ENCODE results near the gene CHRDL2.

CHRDL2 gene

DNA sequence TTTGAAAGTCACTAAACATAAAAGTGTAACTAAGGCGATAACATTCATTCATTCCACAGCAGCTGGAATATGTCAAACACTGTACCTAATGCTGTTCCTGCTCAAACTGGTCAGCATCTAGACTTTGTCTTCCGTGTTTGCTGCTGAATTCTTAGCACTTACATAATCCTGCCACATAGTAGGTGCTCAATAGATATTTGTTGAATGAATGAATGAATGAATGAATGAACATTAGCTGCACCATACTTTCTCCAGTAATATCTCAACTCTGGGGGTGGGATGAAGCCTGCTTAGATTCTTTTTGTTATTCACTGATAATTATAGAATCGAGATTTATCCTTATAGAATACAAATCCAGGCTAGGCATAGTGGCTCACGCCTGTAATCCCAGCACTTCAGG lies 10.8 kb upstream of the CHRDL2 start:
- TF ChIP-seq, protein P1, sequence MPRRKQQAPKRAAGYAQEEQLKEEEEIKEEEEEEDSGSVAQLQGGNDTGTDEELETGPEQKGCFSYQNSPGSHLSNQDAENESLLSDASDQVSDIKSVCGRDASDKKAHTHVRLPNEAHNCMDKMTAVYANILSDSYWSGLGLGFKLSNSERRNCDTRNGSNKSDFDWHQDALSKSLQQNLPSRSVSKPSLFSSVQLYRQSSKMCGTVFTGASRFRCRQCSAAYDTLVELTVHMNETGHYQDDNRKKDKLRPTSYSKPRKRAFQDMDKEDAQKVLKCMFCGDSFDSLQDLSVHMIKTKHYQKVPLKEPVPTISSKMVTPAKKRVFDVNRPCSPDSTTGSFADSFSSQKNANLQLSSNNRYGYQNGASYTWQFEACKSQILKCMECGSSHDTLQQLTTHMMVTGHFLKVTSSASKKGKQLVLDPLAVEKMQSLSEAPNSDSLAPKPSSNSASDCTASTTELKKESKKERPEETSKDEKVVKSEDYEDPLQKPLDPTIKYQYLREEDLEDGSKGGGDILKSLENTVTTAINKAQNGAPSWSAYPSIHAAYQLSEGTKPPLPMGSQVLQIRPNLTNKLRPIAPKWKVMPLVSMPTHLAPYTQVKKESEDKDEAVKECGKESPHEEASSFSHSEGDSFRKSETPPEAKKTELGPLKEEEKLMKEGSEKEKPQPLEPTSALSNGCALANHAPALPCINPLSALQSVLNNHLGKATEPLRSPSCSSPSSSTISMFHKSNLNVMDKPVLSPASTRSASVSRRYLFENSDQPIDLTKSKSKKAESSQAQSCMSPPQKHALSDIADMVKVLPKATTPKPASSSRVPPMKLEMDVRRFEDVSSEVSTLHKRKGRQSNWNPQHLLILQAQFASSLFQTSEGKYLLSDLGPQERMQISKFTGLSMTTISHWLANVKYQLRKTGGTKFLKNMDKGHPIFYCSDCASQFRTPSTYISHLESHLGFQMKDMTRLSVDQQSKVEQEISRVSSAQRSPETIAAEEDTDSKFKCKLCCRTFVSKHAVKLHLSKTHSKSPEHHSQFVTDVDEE (CRISPR knock-in tag; IDR thresholded peaks at IDR 0.05): no peak
- no peak for TF ChIP-seq ZFP3 (CRISPR knock-in tag; IDR thresholded peaks at IDR 0.05)

DNA sequence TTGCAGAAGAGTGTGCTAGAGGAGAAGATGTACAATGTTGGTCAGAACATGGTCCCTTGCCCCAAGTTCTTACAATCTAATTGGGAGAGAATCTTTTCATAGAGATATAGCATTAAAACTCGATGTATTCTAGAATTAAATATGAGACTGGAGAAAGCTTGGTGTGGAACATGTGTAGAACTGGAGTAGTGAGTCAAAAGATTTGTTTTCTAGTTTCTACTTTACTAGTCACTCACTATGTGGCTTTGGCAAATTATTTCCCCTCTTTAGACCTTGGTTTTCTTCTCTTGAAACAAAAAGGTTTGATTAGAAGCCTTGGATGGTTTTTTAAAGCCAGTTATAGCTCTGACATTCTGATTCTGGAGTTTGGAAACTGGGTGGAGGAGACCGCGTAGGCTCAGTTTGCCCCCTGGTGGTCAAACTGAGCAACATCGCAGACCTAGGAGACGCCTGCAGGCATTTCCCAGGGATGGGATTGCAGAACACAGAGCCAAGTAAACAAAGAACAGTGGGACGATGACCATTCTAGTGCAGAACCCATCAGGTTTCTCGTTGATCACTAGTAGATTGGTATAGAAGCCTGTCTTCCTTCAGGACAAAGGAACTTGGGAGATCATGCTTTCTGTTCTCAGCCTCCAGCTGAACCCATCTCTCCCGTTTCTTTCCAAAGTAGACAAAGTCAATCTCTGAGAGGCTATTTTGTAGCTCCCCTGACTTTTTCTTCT lies 8.5 kb upstream of the CHRDL2 start:
- ATAC-seq: peak; percentile 88
- TF ChIP-seq TOX (CRISPR knock-in tag; IDR thresholded peaks at IDR 0.05; ENCODE audit: borderline replicate concordance) (no peak), OSR1 (CRISPR knock-in tag; IDR thresholded peaks at IDR 0.05) (no peak), BACH2 (CRISPR knock-in tag; IDR thresholded peaks at IDR 0.05; ENCODE audit: borderline replicate concordance) (no peak)
- TF ChIP-seq, protein P2, sequence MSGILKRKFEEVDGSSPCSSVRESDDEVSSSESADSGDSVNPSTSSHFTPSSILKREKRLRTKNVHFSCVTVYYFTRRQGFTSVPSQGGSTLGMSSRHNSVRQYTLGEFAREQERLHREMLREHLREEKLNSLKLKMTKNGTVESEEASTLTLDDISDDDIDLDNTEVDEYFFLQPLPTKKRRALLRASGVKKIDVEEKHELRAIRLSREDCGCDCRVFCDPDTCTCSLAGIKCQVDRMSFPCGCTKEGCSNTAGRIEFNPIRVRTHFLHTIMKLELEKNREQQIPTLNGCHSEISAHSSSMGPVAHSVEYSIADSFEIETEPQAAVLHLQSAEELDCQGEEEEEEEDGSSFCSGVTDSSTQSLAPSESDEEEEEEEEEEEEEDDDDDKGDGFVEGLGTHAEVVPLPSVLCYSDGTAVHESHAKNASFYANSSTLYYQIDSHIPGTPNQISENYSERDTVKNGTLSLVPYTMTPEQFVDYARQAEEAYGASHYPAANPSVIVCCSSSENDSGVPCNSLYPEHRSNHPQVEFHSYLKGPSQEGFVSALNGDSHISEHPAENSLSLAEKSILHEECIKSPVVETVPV (CRISPR knock-in tag; IDR thresholded peaks at IDR 0.05): no peak
- TF ChIP-seq, protein P3, sequence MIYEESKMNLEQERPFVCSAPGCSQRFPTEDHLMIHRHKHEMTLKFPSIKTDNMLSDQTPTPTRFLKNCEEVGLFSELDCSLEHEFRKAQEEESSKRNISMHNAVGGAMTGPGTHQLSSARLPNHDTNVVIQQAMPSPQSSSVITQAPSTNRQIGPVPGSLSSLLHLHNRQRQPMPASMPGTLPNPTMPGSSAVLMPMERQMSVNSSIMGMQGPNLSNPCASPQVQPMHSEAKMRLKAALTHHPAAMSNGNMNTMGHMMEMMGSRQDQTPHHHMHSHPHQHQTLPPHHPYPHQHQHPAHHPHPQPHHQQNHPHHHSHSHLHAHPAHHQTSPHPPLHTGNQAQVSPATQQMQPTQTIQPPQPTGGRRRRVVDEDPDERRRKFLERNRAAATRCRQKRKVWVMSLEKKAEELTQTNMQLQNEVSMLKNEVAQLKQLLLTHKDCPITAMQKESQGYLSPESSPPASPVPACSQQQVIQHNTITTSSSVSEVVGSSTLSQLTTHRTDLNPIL (CRISPR knock-in tag; IDR thresholded peaks at IDR 0.05; ENCODE audit: low read depth): no peak

More for the DNA sequence above, 10.8 kb upstream of the CHRDL2 start:
- no peak for ATAC-seq

DNA sequence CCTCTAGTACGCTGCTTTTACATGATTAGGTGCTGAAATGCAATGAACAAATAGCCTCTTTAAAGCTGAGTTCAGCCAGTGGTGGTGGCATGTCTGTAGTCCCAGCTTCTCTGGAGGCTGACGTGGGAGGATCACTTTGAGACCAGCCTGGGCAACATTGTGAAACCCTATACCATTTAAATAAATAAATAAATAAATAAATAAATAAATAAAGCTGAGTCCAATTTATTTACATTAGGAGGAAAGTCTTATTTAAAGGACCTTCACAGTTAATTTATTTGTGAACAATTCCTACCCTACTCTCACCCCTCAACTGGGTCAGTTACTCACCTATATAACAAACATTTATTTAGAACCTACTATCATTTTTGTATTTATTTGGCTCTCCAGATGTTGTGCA lies 4.8 kb upstream of the CHRDL2 start:
- TF ChIP-seq, protein P2 (CRISPR knock-in tag; IDR thresholded peaks at IDR 0.05): no peak
- TF ChIP-seq RARB (CRISPR knock-in tag; IDR thresholded peaks at IDR 0.05): no peak
- no peak for ATAC-seq

DNA sequence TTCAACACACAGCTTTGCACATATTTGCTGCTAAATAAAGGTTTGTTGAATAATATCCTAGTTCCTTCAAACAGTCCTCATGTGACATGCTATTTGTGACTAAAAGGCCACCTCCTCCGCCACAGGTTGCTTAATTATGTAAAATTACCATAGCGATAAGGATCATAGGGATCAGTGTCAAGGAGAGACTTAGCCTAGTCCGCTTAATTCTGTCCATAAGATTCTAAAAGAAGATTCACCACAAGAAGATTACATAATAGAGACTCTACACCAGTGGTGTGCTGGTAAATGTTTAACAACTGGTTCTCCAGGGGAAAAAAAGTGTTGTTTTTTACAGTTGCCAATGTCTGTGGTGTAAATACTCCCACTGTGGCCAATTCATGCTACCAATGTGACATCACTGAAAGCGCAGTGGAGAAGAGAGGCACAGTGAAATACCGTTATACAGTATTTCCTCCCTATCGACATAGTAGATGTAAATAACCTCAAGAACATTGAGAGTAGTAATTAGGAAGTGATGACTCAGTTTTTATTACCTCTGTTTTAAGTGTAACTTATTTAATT lies 4.2 kb upstream of the CHRDL2 start:
- TF ChIP-seq TCF4 (CRISPR knock-in tag; IDR thresholded peaks at IDR 0.05; ENCODE audit: borderline replicate concordance): no peak
- no peak for TF ChIP-seq ZC3H10 (CRISPR knock-in tag; IDR thresholded peaks at IDR 0.05)
- no peak for TF ChIP-seq ISL1 (CRISPR knock-in tag; IDR thresholded peaks at IDR 0.05)
- no peak for TF ChIP-seq OSR1 (CRISPR knock-in tag; IDR thresholded peaks at IDR 0.05)
- no peak for TF ChIP-seq ZFP3 (CRISPR knock-in tag; IDR thresholded peaks at IDR 0.05)
- no peak for ATAC-seq

DNA sequence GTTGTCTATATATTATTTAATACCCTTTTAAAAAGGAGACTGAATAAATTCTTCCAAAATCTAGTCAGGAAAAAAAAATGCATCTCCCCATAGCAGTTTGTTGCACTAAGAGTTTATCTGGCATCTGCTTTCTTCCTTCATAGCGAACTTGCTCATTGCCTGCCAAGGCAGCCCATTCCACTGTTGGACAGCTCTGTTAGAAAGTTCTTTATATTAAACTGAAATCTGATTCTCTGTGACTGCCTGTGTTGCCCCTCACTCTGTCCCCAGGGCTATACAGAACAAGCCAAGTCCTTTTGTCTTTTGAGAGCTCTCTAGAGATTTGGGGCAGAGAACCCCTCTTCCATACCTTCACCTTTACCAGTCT lies 3.3 kb upstream of the CHRDL2 start:
- TF ChIP-seq PPARA (CRISPR knock-in tag; IDR thresholded peaks at IDR 0.05; ENCODE audit: borderline replicate concordance): no peak
- no peak for ATAC-seq

DNA sequence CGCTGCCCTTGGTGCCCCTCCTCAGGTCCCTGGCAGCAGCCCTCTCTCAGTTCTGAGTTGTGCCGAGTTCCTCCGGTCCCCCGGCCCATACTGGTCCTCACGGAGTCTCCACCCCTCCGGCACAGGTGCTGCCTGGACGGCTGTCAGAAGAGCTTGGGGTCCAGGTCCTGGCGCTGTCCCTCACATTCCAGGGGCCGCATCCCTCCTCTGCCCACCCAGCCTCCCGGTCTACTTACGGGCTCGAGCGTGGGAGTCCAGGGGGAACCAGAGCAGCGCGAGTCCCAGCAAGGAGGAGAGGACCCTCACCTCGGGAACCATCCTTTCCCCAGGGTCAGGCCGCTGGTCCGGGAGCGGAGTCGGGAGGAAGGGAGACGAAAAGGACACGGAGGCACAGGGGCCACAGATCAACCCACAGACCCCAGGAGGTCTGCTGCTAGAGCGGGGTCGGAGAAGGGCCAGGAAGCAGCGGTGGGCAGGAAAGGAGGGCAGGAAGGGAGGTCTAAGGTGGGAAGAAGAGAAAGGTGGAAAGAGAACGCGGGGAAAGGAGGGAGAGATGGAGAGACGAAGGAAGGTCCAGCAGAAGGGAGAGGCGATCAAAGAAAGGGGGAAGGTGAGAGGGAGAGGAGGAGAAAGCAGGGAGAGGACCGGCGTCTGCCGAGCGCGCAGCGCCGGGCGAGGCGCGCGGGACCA lies 510 bp downstream of the CHRDL2 start:
- no peak for TF ChIP-seq ZFP30 (CRISPR knock-in tag; IDR thresholded peaks at IDR 0.05)
- no peak for TF ChIP-seq BACH2 (CRISPR knock-in tag; IDR thresholded peaks at IDR 0.05; ENCODE audit: borderline replicate concordance)
- no peak for TF ChIP-seq ZFP3 (CRISPR knock-in tag; IDR thresholded peaks at IDR 0.05)
- no peak for TF ChIP-seq GLIS3 (CRISPR knock-in tag; IDR thresholded peaks at IDR 0.05)
- no peak for TF ChIP-seq ISL1 (CRISPR knock-in tag; IDR thresholded peaks at IDR 0.05)
- no peak for TF ChIP-seq RARB (CRISPR knock-in tag; IDR thresholded peaks at IDR 0.05)
- no peak for ATAC-seq

Measured in SK-N-SH treated with all-trans-retinoic acid at 6 μM for 48 hours (cell line).